H1 (cell line): ENCODE results near the gene ANK3. TPM values are rescaled to one million over a fixed set of nuclear protein-coding genes. Genes with fewer than 3 reads are reported as not detected.

Experiments used
- CTCF ChIA-PET: fragments of 300-600 bp; sonication (Branson Sonifier 250); formaldehyde crosslinking; loops from one replicate; lab custom pipeline; 2021; ENCODE audit not compliant: partially characterized antibody; lab: Charles Lee
- POLR2A ChIA-PET: fragments of 300-600 bp; sonication (Branson Sonifier 250); formaldehyde crosslinking; loops from one replicate; lab custom pipeline; 2021; ENCODE audit warnings: inconsistent platforms; ENCODE audit not compliant: partially characterized antibody; lab: Charles Lee
- DNase-seq, 2 experiments: peaks; one replicate each; pipeline versions ENCODE4 v3.0.0 to v3.0.0-alpha.2; 2010 to 2022; ENCODE audit warnings: low spot score in 2 of 2, low read depth in 1 of 2, mixed read lengths in 1 of 2
- FAIRE-seq: peaks from 2 replicates; lab custom pipeline; 2011; peaks lifted over from hg19 to GRCh38; lab: Jason Lieb, UNC
- H2AFZ ChIP-seq: 2 replicates; pipeline ENCODE4 v1.8.1; 2012; ENCODE audit warnings: low read length, inconsistent platforms
- H2AK5ac ChIP-seq: 2 replicates; pipeline ENCODE4 v1.6.1; 2013; ENCODE audit warnings: low read depth, low read length
- H2BK120ac ChIP-seq: replicated peaks from 2 replicates; pipeline ENCODE3; 2013; ENCODE audit warnings: low read depth, low read length, inconsistent platforms
- H2BK12ac ChIP-seq: 2 replicates; pipeline ENCODE4 v1.6.1; 2013; ENCODE audit warnings: low read depth, low read length
- H2BK15ac ChIP-seq: 2 replicates; pipeline ENCODE4 v1.6.1; 2013; ENCODE audit warnings: low read length
- H2BK20ac ChIP-seq: 2 replicates; pipeline ENCODE4 v1.6.1; 2013; ENCODE audit warnings: low read length
- H2BK5ac ChIP-seq: 2 replicates; pipeline ENCODE4 v1.6.1; 2013; ENCODE audit warnings: low read depth, low read length
- H3K14ac ChIP-seq: 2 replicates; pipeline ENCODE4 v1.6.1; 2013; ENCODE audit warnings: inconsistent platforms; ENCODE audit not compliant: insufficient read length
- H3K18ac ChIP-seq: 2 replicates; pipeline ENCODE4 v1.6.1; 2013; ENCODE audit warnings: low read length; ENCODE audit errors: extremely low read depth
- H3K23ac ChIP-seq: 2 replicates; pipeline ENCODE4 v1.6.1; 2013; ENCODE audit warnings: inconsistent platforms; ENCODE audit not compliant: insufficient read length
- H3K23me2 ChIP-seq: 2 replicates; pipeline ENCODE4 v1.6.1; 2013; ENCODE audit warnings: low read depth, low read length
- H3K27ac ChIP-seq: 2 replicates; pipeline ENCODE4 v1.6.1; 2011; ENCODE audit warnings: low read depth, low read length, inconsistent platforms
- H3K27me3 ChIP-seq, 4 experiments: replicated peaks in 1 of 4; 1 replicate in 1 of 4; 2 replicates in 3 of 4; pipeline versions ENCODE4 v1.6.1 to v1.8.1; 2011 to 2013; ENCODE audit warnings: low read length in 3 of 4, mild to moderate bottlenecking in 3 of 4, inconsistent platforms in 2 of 4, mixed read lengths in 2 of 4, moderate library complexity in 1 of 4; ENCODE audit not compliant: control insufficient read depth in 3 of 4, insufficient read depth in 3 of 4; ENCODE audit errors: extremely low read depth in 1 of 4
- H3K36me3 ChIP-seq, 4 experiments: 2 replicates each; pipeline versions ENCODE4 v1.6.1 to v1.8.1; 2011 to 2013; ENCODE audit warnings: mild to moderate bottlenecking in 4 of 4, low read length in 3 of 4, moderate library complexity in 2 of 4, control low read depth in 1 of 4, inconsistent platforms in 1 of 4; ENCODE audit not compliant: insufficient read depth in 4 of 4, control insufficient read depth in 2 of 4
- H3K4ac ChIP-seq: replicated peaks from 2 replicates; pipeline ENCODE3; 2013; ENCODE audit warnings: low read length, low read depth, mixed read lengths, inconsistent platforms; ENCODE audit not compliant: insufficient read length
- H3K4me1 ChIP-seq, 4 experiments: replicated peaks in 1 of 4; 1 replicate in 1 of 4; 2 replicates in 3 of 4; pipeline versions ENCODE4 v1.6.1 to v1.8.1; 2011 to 2013; ENCODE audit warnings: low read length in 3 of 4, inconsistent platforms in 2 of 4, mixed read lengths in 1 of 4; ENCODE audit not compliant: insufficient read depth in 4 of 4, control insufficient read depth in 3 of 4
- H3K4me2 ChIP-seq, 2 experiments: 2 replicates each; pipeline versions ENCODE4 v1.6.1 to v1.8.1; 2011 to 2013; ENCODE audit warnings: low read depth in 2 of 2, low read length in 2 of 2, control low read depth in 1 of 2, inconsistent platforms in 1 of 2, mild to moderate bottlenecking in 1 of 2; ENCODE audit not compliant: insufficient read depth in 1 of 2
- H3K4me3 ChIP-seq, 4 experiments: fragments of 200-600, 300-600 bp in 1 of 4; sonication (generic), shearing (Covaris generic), sonication (Bioruptor Twin) in 1 of 4; 2 replicates each; pipeline versions ENCODE4 v1.5.1 to v1.8.1; 2011 to 2016; ENCODE audit warnings: low read length in 4 of 4, low read depth in 3 of 4, control low read depth in 2 of 4, inconsistent platforms in 2 of 4, mild to moderate bottlenecking in 2 of 4, mixed read lengths in 1 of 4, moderate library complexity in 1 of 4; ENCODE audit not compliant: insufficient read depth in 2 of 4; ENCODE audit errors: extremely low read depth in 1 of 4
- H3K56ac ChIP-seq: replicated peaks from 2 replicates; pipeline ENCODE3; 2013; ENCODE audit warnings: low read depth, mild to moderate bottlenecking, mixed read lengths, low read length, inconsistent platforms; ENCODE audit not compliant: insufficient read length
- H3K79me1 ChIP-seq: 2 replicates; pipeline ENCODE4 v1.6.1; 2013; ENCODE audit warnings: low read depth, low read length, control low read depth
- H3K79me2 ChIP-seq, 2 experiments: 2 replicates each; pipeline versions ENCODE4 v1.6.1 to v1.8.1; 2012 to 2013; ENCODE audit warnings: low read length in 2 of 2, mild to moderate bottlenecking in 2 of 2, inconsistent platforms in 1 of 2; ENCODE audit not compliant: insufficient read depth in 2 of 2, control insufficient read depth in 1 of 2
- H3K9ac ChIP-seq, 4 experiments: replicated peaks in 1 of 4; 1 replicate in 1 of 4; 2 replicates in 3 of 4; pipeline versions ENCODE4 v1.6.1 to v1.8.1; 2011 to 2013; ENCODE audit warnings: low read depth in 3 of 4, low read length in 3 of 4, control low read depth in 2 of 4, mild to moderate bottlenecking in 2 of 4, moderate library complexity in 2 of 4, inconsistent platforms in 1 of 4; ENCODE audit errors: extremely low read depth in 1 of 4
- H3K9me3 ChIP-seq, 2 experiments: 2 replicates each; pipeline versions ENCODE4 v1.6.1 to v1.8.1; 2012 to 2013; ENCODE audit warnings: mild to moderate bottlenecking in 2 of 2, moderate library complexity in 2 of 2, control low read depth in 1 of 2, inconsistent platforms in 1 of 2, low read depth in 1 of 2, low read length in 1 of 2, mixed read lengths in 1 of 2; ENCODE audit not compliant: insufficient read depth in 2 of 2
- H4K20me1 ChIP-seq, 2 experiments: replicated peaks in 1 of 2; 2 replicates each; pipeline versions ENCODE3 to v1.8.1; 2011 to 2013; ENCODE audit warnings: inconsistent platforms in 2 of 2, low read length in 2 of 2, mild to moderate bottlenecking in 1 of 2; ENCODE audit not compliant: insufficient read depth in 2 of 2, control insufficient read depth in 1 of 2
- H4K5ac ChIP-seq: 2 replicates; pipeline ENCODE4 v1.6.1; 2013; ENCODE audit warnings: low read length, low read depth, mixed read lengths, inconsistent platforms; ENCODE audit not compliant: insufficient read length
- H4K8ac ChIP-seq: 2 replicates; pipeline ENCODE4 v1.8.0; 2013; ENCODE audit warnings: mild to moderate bottlenecking, moderate library complexity, low read length, inconsistent platforms; ENCODE audit not compliant: insufficient read depth; ENCODE audit errors: extremely low read depth
- H4K91ac ChIP-seq: replicated peaks from 2 replicates; pipeline ENCODE3; 2013; ENCODE audit warnings: low read length, mixed read lengths, inconsistent platforms; ENCODE audit not compliant: insufficient read length
- BACH1 ChIP-seq: IDR thresholded peaks from 2 replicates; pipeline ENCODE4 v1.6.1; 2012; ENCODE audit warnings: low read length, improper control_type of control experiment
- CREB1 ChIP-seq: IDR thresholded peaks from 2 replicates; pipeline ENCODE4 v1.6.1; 2012; ENCODE audit warnings: inconsistent platforms
- EGR1 ChIP-seq: IDR thresholded peaks from 2 replicates; pipeline ENCODE4 v1.6.1; 2011; ENCODE audit warnings: low read depth, low read length, borderline replicate concordance
- NANOG ChIP-seq: IDR thresholded peaks from 2 replicates; pipeline ENCODE4 v1.6.1; 2011; ENCODE audit warnings: low read length, low read depth, mild to moderate bottlenecking, inconsistent platforms; ENCODE audit not compliant: insufficient read depth, poor library complexity, severe bottlenecking
- RBBP5 ChIP-seq: IDR thresholded peaks from 2 replicates; pipeline ENCODE4 v1.7.1; 2012; ENCODE audit warnings: low read depth, mild to moderate bottlenecking, inconsistent platforms, low read length, moderate library complexity, borderline replicate concordance
- SUZ12 ChIP-seq: fragments of 200-600 bp; sonication (generic); IDR thresholded peaks from 2 replicates; pipeline ENCODE4 v1.6.1; 2012; ENCODE audit warnings: mild to moderate bottlenecking, inconsistent platforms, low read length, moderate library complexity, mixed read lengths
- TCF12 ChIP-seq: IDR thresholded peaks from 2 replicates; pipeline ENCODE4 v1.6.1; 2011; ENCODE audit warnings: low read depth, mild to moderate bottlenecking, low read length
- WGBS, 2 experiments: shearing (Covaris generic) in 1 of 2; methylation state at CpG; one replicate each; pipeline versions ENCODE4 v1.1.6 to v1.1.7; 2013 to 2015; ENCODE audit warnings: low lambda C conversion rate in 2 of 2, mixed read lengths in 2 of 2, inconsistent platforms in 1 of 2, low coverage in 1 of 2, missing lambda C conversion rate in 1 of 2; ENCODE audit not compliant: insufficient replicate concordance in 2 of 2, insufficient coverage in 1 of 2, insufficient read length in 1 of 2; ENCODE audit errors: extremely low coverage in 1 of 2, missing lambda C conversion rate in 1 of 2; 5-methylcytosine and 5-hydroxymethylcytosine counted together
- polyA plus RNA-seq, 7 experiments: library from polyadenylated mRNA; depleted of rRNA in 3 of 7; stranded (reverse) in 5 of 7; unstranded in 2 of 7; fragments of >200 nt in 5 of 7; fragments of 200-250 nt in 2 of 7; gene quantifications; 1 replicate in 5 of 7; 2 replicates in 1 of 7; 4 replicates in 1 of 7; pipeline versions ENCODE4 v1.2.1 to v1.2.3, GENCODE V29; 2011 to 2013; ENCODE audit warnings: missing spikeins in 2 of 7, mixed read lengths in 2 of 7
- total RNA-seq: library from RNA; stranded (reverse); fragmentation: NEBNext Ultra II Directional; extraction: Animal tissue kit (Norgen Biotek cat#: 25700); gene quantifications from 2 replicates; pipeline ENCODE4 v1.2.1, GENCODE V29; 2021
- TF ChIP-seq, protein P1 (sequence below): IDR thresholded peaks from 2 replicates; pipeline ENCODE4 v1.6.1; 2012; ENCODE audit warnings: inconsistent platforms

ANK3 gene
- total and polyA plus RNA-seq, 2 of the 8 experiments (the other 6 are each of a cell fraction or from before 2014, with no cell fraction given) = 18.1 to 67.9 TPM

DNA sequence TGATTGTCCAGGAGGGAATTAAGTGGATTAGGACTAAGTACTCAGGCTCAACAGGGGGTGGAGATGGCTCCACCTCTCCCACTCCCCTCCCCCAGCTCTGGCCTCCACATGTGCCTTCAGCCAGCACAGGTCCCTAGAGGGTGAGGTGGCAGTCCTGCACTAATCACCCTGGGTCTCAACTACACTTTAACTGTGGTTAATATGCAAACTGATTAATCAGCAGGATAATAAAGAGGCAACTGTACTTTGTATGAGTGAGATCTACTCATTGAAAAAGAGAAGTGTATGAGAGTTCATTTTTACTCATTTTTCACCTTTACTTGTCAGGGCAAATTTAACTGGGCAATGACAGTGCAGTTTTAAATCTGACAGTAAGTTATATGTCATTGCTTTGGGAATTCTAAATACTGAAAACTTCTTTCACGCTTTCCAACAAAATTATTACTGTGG is 259.5 kb downstream of the ANK3 start:
- CTCF ChIA-PET = interaction anchor here (0.8 to 3.8 kb wide), 4 partner anchors 15 to 494 kb away, joined by 3 to 15 read pairs (median 4); no protein-coding TSS in a partner anchor

More for the DNA sequence above, 259.5 kb downstream of the ANK3 start:
- H3K9me3 ChIP-seq = no peaks in the 10 kb centered on the region
- no peak overlapping the region for H3K9ac ChIP-seq
- no peak overlapping the region for H3K4ac ChIP-seq
- H3K4me2 ChIP-seq = 0 out of 4 replicates have a peak overlapping the region, but pooled peaks of 1 of the 2 experiments have one; percentile 3
- no peak overlapping the region for H2BK120ac ChIP-seq
- H2AFZ ChIP-seq = no peak overlapping the region
- H3K36me3 ChIP-seq = peaks cover 0 to 8% (median 0%) of the 10 kb centered on the region in 4 experiments; a peak in 1 of 8 replicates
- no peak overlapping the region for H2BK5ac ChIP-seq
- H4K8ac ChIP-seq = no peak overlapping the region
- H3K14ac ChIP-seq = no peak overlapping the region
- WGBS, 2 experiments = 84% methylated on average over 1 of the region's 1 CpG; no CpG with 5 or more reads in 1 of the 2 experiments
- H4K20me1 ChIP-seq = no peaks in the 10 kb centered on the region
- no peak overlapping the region for H3K4me3 ChIP-seq
- FAIRE-seq (peak; percentile 7), DNase-seq (no peak)
- no peak overlapping the region for H3K23ac ChIP-seq
- no peak overlapping the region for H2AK5ac ChIP-seq
- TF ChIP-seq RBBP5 = no peak
- TF ChIP-seq SUZ12 = no peak
- no peak for TF ChIP-seq TCF12
- no peak for TF ChIP-seq EGR1
- peak; percentile 30; the same call in 1 of the 2 replicates for TF ChIP-seq BACH1
- TF ChIP-seq, protein P1, sequence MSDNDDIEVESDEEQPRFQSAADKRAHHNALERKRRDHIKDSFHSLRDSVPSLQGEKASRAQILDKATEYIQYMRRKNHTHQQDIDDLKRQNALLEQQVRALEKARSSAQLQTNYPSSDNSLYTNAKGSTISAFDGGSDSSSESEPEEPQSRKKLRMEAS = peak; percentile 80
- TF ChIP-seq NANOG = peak; percentile 52
- TF ChIP-seq CREB1 = no peak
- no peak overlapping the region for H4K5ac ChIP-seq
- H3K18ac ChIP-seq = no peak overlapping the region
- no peak overlapping the region for H3K56ac ChIP-seq
- no peak overlapping the region for H3K27ac ChIP-seq
- POLR2A ChIA-PET = interaction anchor here (3.0 kb wide), 1 partner anchor 10 kb away, joined by 23 read pairs; no protein-coding TSS in a partner anchor
- peaks cover 0 to 5% (median 0%) of the 10 kb centered on the region in 4 experiments; a peak in 2 of 7 replicates for H3K4me1 ChIP-seq
- H2BK15ac ChIP-seq = no peak overlapping the region
- H2BK12ac ChIP-seq = no peak overlapping the region
- no peaks in the 10 kb centered on the region for H3K79me2 ChIP-seq
- H3K79me1 ChIP-seq = no peaks in the 10 kb centered on the region
- H3K27me3 ChIP-seq = no peaks in the 10 kb centered on the region
- no peak overlapping the region for H2BK20ac ChIP-seq
- H3K23me2 ChIP-seq = no peaks in the 10 kb centered on the region
- H4K91ac ChIP-seq = peak overlapping the region; percentile 66
